HG03442 (cell line): ENCODE measurements around the gene ECE1.

ENCODE experiments used
- ATAC-seq: cut with Tn5 transposase; IDR thresholded peaks from one replicate; pipeline ENCODE4 v1.9.1; 2021; ENCODE audit warnings: mild to moderate bottlenecking, moderate library complexity; ENCODE audit not compliant: unreplicated experiment

Gene ECE1

DNA sequence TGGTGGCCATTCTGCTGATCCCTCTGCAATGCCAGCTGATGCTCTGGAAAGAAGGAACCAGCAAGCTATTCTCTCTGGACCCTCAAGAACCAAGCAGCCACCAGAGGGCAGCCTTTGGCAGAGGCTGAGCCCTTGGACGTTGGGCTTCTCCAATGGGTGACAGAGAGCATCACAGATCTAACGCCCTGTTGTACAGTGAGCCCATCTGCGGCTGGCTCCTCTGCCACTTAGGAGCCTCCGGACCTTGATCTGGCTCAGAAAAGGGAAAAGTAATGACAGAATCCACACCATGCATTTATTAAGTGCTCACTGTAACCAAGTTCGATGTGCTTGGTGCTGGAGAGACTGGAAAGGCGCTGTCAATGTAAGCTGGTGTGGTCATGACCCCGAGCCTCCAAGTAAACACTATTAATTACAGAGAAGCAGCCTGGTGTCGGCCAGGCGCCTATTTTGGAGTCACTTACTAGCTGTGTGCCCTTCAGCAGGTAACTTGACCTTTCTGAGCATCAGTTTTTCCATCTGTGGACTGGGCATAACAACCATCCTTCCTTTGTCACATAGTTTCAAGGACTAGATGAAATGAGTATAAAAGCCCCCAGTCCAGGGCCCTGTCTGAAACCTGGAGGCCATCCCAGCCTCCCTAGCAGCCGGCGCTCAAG is 34.9 kb downstream of the ECE1 start:
- no peak for ATAC-seq

DNA sequence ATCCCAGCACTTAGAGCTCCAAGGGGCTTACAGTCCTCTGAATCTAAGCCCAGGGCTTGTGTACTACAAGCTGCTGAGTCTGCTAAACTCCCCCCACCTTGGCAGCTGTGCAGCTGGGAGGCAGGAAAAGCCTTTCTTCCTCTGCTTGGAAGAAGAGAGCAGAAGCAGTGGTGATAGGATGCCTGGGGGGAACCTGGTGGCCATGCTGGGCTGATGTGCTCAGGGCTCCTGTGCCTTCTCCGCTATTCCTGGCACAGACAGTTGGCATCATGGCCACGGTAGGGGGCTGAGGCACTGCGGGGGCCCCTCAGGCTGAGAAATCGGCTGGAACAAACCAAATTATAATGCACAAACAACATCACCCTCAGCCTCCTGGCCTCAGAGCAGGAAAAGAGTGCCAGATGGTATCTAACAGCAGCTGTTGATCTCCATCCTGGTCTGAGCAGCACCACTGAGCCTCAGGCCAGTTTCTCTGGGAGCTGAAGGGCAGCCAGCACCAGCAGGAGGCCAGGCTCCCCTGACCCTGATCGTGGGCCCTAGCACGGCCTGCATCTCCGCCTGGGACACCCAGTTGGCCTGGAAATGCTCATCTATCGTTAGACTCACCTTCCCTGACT is 35.8 kb downstream of the ECE1 start:
- no peak for ATAC-seq

DNA sequence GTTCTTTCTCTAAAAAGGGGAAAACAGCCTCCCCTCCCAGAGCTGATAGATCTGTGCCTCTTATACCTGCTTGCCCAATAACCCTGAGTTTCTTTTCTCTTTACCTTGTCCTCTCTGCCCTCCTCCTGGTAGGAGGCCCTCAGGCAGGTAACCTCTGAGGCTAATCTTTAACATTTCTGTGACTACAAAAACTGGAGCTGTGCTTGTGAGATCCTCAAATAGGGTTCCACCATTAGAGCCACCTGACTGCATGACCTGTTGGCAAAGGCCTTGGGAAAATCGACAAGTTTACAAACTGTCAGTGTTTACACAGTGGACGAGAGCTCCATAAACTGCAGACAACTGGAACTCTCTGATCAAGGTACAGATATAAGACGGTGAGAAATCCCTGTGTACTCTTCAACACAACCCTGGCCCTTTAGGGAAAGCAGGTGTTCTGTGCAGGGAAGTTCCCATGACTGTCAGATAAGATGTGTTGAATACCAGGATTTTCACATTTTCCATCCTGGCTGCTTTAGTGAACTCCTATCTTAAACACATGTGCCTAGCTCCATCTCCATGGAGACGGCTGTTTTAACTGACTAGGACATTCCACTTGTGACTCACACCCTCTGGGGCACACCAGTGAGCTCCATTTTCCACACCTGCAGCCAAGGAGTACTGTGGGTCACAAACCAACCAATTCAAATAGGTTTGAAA is 38.3 kb downstream of the ECE1 start:
- ATAC-seq: no peak

DNA sequence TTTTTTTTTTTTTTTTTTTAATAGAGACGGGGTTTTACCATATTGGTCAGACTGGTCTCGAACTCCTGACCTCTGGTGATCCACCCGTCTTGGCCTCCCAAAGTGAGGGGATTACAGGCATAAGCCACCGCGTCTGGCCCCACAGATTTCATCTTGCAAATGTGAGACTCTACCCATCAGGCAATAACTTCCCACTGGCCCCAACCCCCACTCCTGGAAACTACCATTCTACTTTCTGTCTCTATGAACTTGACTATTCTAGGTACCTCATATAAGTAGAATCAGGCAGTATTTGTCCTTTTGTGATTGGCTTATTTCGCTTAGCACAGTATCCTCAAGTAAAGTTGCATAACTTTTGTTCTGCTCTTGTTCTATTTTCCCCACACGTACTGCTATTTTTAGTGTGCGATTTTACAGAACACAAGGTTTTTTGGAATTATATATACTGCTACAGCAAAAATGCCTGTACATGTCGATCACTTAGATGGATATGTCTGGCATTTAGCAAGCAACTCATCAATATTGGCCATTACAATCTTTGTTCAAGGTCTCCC is 40.2 kb downstream of the ECE1 start:
- ATAC-seq: no peak

DNA sequence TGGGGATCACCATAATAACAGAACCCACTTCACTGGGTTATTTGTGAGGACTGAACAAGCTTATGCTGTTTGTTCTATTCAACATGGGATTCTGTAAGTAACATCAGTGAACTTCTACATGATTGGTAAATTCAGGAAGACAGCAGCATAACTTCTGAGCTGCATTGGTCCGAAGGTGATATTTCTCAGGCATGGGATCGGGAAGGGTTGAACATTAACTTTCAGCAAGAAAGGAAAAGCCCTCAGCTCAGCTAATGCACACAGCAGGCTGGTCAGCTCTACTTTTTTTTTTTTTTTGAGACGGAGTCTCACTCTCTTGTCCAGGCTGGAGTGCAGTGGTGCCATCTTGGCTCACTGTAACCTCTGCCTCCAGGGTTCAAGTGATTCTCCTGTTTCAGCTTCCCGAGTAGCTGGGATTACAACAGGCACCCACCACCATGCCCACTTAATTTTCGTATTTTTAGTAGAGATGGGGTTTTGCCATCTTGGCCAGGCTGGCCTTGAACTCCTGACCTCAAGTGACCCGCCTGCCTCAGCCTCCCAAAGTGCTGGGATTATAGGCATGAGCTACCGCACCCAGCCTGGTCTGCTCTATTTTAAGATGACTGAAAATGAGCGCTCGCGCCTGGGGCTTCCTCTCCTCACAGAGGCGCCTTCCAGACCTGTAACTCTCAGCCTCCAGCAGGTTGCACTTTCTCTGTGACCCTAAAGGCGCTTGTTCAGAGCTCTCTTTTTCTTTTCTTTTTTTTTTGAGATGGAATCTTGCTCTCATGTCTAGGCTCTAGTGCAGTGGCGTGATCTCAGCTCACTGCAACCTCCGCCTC is 42.2 kb downstream of the ECE1 start:
- ATAC-seq: no peak

DNA sequence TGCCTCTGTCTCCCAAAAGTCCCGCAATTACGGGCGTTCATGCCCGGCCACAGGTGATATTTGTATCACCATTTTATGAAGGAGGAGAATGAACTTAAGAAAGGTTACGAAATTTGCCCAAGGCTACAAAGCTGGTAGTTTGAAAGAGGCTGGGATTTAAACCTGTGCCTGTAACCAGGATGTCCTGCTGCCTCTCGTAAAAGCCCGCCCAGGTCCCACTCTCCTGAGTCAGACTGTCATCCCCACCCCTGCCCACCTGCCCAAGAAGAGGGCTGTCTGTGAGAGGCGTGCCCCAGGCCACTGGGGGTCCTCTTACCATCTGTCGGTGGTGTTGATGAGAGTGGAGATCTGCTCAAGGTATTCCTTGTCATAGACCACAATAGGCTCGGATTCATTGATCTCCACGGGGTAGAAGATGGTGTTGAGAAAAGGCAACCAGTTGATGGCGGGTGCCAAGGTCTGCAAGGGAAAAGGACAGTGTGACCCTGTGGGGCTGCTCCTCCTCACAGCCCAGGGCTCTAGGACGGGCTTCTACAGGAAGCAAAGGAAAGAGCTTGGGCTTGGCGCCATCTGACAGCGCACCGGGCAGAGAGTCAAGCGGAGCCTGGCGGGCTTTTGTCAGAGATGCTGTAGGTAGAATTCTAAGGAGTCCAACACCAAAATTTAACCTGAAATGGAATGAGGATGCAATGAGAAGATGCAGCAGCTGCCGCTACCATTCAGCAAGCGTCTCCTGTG is 43.2 kb downstream of the ECE1 start:
- ATAC-seq: no peak

DNA sequence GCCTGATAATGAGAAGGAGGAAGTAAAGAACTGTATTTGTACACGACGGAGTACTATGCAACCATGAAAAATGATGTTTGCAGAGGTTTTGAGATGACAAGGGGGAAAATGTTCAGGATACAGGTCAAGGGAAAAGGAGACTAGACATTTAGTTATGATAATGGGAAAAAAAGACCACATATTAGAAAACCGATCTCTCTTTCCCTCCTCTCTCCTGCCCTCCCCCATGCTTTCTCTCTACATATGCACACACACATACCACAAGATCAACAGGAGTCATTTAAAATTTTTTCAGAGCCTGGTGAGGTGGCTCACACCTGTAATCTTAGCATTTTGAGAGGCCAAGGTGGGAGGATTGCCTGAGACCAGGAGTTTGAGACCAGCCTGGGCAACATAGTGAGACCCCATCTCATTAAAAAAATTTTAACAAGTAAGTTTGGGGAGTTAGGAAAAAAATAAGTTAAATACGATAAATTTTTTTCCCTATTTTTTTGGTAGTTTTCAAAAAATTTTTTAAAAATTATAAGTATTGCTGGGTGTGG is 44.5 kb downstream of the ECE1 start:
- ATAC-seq: no peak

DNA sequence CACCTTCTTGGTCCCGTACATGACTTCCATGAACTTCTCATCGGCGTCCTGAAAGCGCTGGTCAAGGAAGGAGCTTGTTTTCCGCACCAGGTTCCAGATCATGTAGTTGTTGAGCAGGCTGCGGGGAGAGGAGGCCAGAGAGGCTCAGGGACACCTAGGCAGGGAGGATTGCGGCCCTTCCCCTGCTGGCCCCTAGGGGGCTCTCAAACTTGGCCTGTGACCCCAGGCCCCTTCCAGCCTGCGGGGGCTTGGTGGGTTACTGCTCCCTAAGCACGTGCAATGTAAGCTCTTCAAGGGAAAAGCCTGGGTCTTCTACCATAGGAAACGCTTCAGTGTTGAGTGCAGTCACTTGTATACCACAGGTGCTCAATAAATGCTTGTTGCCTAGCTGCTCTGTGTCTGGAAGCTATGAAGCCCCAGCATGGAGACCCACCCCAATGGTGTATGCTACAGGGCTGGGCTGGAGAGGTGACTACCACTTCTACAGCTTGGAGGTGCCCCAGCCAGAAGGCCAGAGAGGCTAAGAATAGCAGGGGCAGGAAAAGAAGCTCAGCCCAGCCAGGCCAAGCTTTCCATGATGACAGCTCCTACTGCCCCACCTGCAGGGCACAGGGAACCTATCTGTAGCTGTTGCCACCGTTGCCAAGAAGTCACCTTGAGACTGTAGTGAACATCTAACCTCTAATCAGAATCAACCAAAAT is 45.1 kb downstream of the ECE1 start:
- no peak for ATAC-seq

DNA sequence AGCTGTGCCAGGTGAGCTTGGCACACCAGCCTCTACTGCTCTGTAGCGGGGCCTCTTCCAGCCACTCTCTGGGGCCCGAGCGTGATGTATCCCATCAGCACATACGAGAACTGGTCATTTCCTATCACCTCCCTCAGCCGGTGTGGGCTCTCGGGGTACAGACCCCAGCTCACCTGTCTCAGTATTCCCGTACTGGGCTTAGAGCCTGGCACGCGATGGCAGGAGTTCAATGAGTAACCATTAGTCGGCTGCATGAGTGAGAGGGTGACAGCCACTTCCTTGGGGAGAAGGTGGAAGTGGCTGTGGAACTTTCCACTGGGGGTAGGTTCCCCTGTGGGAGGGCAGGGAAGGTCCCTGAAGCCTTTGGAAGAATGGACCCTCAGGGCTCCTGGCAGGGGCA is 46.1 kb downstream of the ECE1 start:
- ATAC-seq: no peak

DNA sequence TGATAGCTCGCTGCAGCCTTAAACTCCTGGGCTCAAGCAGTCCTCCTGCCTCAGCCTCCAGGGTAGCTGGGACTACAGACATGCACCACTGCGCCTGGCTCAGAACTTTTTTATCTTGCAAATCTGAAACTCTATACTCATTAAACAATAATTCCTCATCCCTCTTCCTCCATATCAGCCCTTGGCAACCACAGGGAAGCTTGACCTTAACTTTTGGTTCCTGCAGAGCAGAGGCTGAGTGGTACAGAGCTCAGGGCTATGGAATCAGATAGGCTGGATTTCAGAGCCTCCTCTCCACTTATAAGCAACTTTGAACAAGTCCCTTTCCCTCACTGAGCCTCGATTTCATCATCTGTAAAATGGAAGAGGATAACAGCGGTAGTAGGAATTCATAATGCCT is 47.4 kb downstream of the ECE1 start:
- ATAC-seq: no peak

DNA sequence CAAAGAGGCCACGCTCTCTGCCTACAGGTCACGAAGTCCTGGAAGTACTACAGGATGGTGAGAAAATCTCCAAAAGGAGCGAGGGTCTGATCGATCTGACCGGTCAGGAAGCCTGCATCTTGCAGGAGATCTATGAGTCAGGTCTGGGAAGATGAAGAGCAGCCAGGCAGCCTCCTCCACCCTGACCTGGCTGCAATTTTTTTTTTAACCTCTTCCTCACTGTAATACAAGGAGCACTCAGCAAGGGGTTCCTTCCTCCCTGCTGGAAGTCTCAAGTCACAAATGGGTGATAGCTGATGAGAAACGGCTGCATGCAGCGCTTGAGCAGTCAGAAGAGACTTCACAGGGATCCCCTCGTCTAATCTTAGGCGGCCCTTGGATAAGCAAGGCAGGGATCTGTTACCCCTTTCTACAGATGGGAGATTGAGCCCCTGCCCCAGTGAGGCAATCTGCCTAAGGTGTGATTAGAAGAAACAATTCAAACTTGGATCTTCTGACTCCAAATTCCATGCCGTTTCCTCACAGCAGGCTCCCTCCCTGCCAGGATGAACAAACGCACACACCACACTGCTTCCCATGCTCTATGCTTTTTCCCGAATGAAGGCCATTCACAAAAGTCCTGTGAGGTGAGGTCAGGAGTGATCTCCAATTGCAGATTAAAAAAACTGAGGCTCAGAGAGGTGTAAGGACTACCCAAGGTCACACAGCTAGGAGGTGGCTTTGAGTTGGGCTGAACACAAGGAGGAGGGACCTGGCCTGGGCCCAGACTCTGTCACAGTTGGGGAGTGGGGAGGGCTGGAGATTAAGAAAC is 48.3 kb downstream of the ECE1 start:
- no peak for ATAC-seq

DNA sequence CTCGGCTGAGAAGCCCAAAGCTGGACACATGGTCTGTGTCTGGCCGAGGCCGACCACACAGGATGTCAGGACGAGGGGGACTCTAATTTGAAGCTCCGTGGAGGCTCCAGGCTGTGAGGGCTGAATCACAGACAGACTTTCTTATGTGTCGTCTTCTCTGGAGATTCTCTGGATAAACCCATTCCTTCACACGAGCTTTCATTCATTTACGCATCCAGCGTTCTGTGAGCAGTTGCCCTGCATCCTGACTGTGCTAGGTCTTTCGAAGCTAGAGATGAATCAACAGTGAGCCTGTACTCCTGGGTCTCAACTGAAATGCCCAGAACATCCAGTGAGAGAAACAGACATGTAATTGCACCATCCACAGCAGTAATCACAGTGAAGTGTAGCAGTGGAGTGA is 49.6 kb downstream of the ECE1 start:
- no peak for ATAC-seq

DNA sequence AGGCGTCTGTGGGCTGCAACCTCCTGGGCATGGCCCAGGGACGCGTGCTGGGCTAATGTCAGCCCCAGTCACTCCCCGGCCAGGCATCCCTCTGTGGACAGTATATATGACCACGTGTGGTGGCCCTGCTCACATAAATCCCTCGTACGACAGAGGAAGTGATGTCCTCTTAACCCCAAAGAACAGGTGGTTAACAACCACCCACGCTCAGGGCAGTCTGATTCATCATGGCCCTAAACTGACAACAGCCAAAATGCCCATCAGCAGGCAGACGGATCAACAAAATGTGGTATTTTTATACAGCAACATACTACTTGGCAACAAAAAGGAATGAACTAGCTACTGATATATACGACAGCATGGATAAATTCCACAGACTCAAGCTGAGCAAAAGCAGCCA is 51.0 kb downstream of the ECE1 start:
- ATAC-seq: no peak

DNA sequence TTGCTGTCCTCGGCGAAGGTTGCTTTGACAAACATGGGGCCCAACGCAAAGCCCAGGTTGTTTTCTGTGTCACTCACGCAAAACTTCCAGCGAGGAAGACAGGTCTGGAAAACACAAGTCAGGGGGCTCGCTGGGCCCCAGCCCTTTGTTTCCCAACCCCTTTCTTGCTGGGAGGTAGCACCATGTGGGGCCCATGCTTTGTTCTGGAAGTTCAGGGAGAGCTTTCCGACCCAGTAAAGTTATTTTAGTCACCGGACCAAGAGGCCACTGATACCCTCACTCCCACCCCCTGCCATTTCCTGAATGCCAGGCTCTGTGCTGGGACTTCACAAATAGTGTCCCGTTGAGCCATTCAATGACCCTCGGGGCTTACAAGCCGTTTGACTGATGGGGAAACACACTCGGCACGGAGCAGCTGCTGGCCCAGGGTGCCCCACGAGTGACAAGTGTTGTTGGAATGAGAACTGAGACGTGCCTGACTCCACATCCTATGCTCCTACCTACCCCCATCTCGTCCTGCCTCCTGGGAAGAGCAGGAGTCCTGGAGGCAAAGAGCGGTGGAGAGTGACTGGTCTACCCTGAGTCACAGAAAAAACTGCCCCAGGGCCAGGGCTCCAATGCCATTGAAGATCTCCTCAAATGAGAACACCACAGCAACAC is 52.0 kb downstream of the ECE1 start:
- no peak for ATAC-seq

DNA sequence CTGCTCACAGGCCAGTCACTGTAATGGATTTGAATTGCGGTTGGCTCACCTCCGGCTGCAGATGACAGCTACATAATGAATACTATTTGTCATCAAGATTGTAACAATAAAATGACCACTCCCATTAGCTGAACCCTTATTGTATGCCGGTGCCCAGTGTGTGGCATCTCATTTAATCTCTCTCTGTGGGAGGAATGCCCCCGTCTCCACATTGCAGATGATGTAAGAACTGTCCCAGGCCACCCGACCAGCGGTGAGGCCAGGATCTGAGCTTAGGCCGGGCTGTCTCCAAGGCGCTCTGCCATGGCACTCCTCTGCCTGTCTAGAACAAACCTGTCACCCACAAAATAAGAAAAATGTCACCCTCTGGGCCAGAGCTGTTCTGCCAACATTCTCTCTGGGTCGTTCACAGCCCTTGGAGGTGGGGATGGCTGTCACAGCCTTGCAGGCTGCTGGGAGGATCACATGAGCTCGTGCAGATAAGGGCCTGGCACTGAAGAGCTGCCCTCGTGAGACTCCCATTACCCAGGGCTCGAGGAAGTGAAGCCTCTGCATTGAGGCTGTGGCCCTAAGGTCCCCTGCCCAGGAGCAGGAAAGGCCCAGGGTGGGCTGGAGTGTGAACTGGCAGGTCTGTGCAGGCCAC is 52.7 kb downstream of the ECE1 start:
- ATAC-seq: no peak

DNA sequence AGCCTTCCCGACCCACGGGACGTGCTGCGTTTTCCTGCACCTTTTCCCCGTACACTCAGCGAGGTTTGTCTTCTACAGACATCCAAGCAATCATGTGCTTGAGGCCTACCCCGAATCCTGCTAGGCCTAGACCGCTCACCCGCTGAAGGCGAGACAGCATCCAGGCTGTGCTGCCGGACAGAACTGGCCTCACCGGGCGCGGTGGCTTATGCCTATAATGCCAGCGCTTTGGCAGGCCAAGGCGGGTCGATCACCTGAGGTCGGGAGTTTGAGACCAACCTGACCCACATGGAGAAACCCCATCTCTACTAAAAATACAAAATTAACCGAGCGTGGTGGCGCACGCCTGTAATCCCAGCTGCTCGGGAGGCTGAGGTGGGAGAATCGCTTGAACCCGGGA is 54.1 kb downstream of the ECE1 start:
- ATAC-seq: no peak

DNA sequence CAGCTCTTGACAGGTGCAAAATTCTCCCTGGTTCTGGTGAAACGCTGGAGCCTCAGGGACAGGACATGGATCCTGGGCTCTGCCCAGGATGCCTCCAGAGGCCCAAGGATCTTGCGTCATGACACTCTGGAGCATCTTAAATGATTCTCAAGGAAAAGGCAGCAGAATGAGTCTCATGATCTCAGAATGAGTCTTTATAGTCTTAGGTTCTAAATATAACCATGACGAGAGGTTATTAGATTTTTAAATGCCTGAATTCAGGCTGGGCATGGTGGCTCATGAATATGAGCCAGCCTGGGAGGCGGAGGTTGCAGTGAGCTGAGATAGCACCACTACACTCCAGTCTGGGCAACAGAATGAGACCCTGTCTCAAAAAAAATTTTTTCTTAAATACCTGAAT is 55.5 kb downstream of the ECE1 start:
- ATAC-seq: no peak

DNA sequence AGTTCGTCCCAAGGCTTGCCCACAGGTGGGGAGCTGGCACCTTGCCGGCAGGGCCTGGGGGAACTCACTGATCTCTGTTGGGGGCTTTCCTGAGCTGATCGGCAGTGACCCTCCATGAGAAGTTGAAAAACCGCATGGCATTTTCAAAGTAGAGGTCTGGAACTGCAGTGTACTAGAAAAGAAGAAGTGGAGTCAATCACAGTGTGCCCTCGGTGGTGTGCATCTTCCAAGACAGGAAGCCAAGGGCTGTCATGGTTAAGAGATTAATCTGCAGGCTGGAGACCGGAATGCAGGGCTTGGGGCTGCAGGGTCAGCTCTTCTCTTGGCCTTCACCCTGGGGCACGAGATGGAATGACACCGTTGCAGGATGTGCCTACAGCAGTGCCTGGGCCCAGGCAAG is 56.8 kb downstream of the ECE1 start:
- no peak for ATAC-seq
